Testis (tissue), 3 donors: ENCODE results near the gene LYSMD1. TPM values are rescaled to one million over a fixed set of nuclear protein-coding genes. Genes with fewer than 3 reads are reported as not detected.

Experiments
- DNase-seq: peaks from one replicate; pipeline ENCODE4 v3.0.0-alpha.2; 2019
- H3K27ac ChIP-seq, 2 donors: fragments of 200-600 bp; sonication (generic); one replicate each; pipeline ENCODE4 v1.5.1; 2019
- H3K27me3 ChIP-seq: fragments of 200-600 bp; sonication (generic); one replicate; pipeline ENCODE4 v1.5.1; 2019
- H3K36me3 ChIP-seq: fragments of 200-600 bp; sonication (generic); one replicate; pipeline ENCODE4 v1.5.1; 2017; ENCODE audit warnings: low read depth; ENCODE audit errors: missing control alignments
- H3K4me1 ChIP-seq: fragments of 200-600 bp; sonication (generic); one replicate; pipeline ENCODE4 v1.5.1; 2019
- H3K4me3 ChIP-seq, 2 donors: fragments of 200-600 bp; sonication (generic); one replicate each; pipeline ENCODE4 v1.5.1; 2017 to 2019
- H3K9me3 ChIP-seq: fragments of 200-600 bp; sonication (generic); one replicate; pipeline ENCODE4 v1.5.1; 2017
- POLR2A ChIP-seq: fragments of 450-650 bp; IDR thresholded peaks from one replicate; pipeline ENCODE4 v1.6.1; 2017; ENCODE audit warnings: antibody characterized with exemption, mild to moderate bottlenecking, moderate library complexity
- WGBS, 2 donors: methylation state at CpG; one replicate each; pipeline ENCODE4 v1.1.5; 2018; 5-methylcytosine and 5-hydroxymethylcytosine counted together
- intact Hi-C: fragments of 100-400 bp; cut with DNase I; formaldehyde crosslinking; loops from one replicate; pipeline ENCODE4 v1.15.1; 2023; ENCODE audit warnings: low total_unique reads
- polyA plus RNA-seq: library from polyadenylated mRNA; stranded (reverse); fragments of 350-450 nt; fragmentation: Illumina TruSeq; extraction: RNeasy Lipid Tissue Mini Kit (QIAGEN cat#74804); gene quantifications from one replicate; pipeline ENCODE4 v1.2.3, GENCODE V29; 2014; ENCODE audit warnings: low read depth, low replicate concordance; ENCODE audit not compliant: insufficient read depth
- total RNA-seq, 2 donors: library from RNA; depleted of rRNA; stranded (reverse); fragments of >200 nt; gene quantifications; one replicate each; pipeline ENCODE4 v1.2.3, GENCODE V29; 2016
- TF ChIP-seq, protein P1 (sequence below), 3 experiments: fragments of 450-650 bp in 2 of 3; fragments of 200-600 bp in 1 of 3; sonication (generic) in 1 of 3; IDR thresholded peaks; one replicate each; pipeline ENCODE4 v1.5.1; 2016 to 2019; ENCODE audit warnings: antibody characterized with exemption in 3 of 3, mild to moderate bottlenecking in 2 of 3, moderate library complexity in 1 of 3

Gene LYSMD1
- total and polyA plus RNA-seq, 3 donors from 2014 or later: 9.5 to 17.0 (median 14.9) TPM

DNA sequence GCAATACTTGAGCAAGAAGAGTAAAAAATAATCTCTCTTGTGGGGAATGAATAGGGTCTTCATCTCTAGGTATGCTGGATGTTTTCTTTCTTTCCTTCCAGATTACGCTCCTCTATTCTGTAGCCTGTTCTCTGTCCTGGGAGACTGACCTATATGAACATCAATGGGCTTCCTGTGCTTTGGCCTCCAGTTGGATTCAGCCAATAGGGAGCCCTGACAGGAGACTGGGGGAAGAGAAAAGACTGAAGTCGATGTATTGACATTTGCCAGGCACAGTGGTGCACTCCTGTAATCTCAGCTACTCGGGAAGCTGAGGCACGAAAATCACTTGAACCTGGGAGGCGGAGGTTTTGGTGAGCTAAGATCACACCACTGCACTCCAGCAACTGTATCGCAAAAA, 36.9 kb downstream of the LYSMD1 start:
- Histone ChIP-seq H3K9me3 (no peaks in the 10 kb centered on the region), H3K4me1 (peaks cover 31% of the 10 kb centered on the region), H3K27me3 (no peaks in the 10 kb centered on the region), H3K27ac (peak overlapping the region in 1 of 2 donors; percentile 19), H3K36me3 (no peaks in the 10 kb centered on the region), H3K4me3 (no peak overlapping the region)
- DNase-seq: no peak
- WGBS, 2 donors: 59 to 68% methylated on average over 6 of the region's 6 CpGs
- intact Hi-C loops: no loop called here
- TF ChIP-seq, protein P1, sequence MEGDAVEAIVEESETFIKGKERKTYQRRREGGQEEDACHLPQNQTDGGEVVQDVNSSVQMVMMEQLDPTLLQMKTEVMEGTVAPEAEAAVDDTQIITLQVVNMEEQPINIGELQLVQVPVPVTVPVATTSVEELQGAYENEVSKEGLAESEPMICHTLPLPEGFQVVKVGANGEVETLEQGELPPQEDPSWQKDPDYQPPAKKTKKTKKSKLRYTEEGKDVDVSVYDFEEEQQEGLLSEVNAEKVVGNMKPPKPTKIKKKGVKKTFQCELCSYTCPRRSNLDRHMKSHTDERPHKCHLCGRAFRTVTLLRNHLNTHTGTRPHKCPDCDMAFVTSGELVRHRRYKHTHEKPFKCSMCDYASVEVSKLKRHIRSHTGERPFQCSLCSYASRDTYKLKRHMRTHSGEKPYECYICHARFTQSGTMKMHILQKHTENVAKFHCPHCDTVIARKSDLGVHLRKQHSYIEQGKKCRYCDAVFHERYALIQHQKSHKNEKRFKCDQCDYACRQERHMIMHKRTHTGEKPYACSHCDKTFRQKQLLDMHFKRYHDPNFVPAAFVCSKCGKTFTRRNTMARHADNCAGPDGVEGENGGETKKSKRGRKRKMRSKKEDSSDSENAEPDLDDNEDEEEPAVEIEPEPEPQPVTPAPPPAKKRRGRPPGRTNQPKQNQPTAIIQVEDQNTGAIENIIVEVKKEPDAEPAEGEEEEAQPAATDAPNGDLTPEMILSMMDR (IDR thresholded peaks at IDR 0.05): no peak
- no peak for TF ChIP-seq POLR2A

DNA sequence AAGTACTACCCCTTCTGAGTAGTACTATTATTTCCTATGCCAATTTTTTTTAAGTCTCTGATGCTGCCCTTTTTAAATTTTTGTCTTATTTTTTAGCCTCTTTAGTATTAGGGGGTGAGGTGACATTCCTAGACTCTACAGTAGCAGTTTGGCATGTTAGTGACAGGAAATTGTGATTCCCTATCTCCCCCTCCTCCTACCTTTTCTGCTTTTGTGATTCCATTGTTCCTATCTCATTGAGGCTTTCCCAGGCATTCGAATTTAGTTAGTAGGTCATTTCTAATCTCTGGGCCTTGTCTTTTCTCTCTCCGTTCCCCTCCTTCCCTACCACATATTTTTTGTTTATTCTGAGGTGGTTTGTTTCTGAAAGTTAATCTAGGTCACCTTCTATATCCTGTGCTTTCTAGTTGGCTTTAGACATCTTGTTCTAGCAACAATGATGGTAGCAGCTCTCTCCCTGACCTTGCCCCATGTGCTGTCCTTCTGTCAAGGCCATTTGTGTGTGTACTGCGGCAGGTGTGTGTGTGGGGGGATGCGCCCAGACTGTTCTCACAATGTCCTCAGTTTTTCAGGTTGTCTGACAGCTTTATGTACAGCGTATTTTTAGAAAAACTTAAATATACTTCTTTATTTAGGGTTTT, 40.8 kb downstream of the LYSMD1 start:
- no peak overlapping the region for H3K27ac ChIP-seq
- WGBS, 2 donors: 47 to 52% methylated on average over 5 of the region's 5 CpGs
- TF ChIP-seq POLR2A: no peak
- TF ChIP-seq, protein P1 (IDR thresholded peaks at IDR 0.05): no peak
- H3K27me3 ChIP-seq: no peaks in the 10 kb centered on the region
- no peak for DNase-seq
- H3K4me3 ChIP-seq: no peak overlapping the region
- H3K4me1 ChIP-seq: peaks cover 3% of the 10 kb centered on the region
- no peaks in the 10 kb centered on the region for H3K36me3 ChIP-seq
- no peaks in the 10 kb centered on the region for H3K9me3 ChIP-seq
- intact Hi-C loops: no loop called here

DNA sequence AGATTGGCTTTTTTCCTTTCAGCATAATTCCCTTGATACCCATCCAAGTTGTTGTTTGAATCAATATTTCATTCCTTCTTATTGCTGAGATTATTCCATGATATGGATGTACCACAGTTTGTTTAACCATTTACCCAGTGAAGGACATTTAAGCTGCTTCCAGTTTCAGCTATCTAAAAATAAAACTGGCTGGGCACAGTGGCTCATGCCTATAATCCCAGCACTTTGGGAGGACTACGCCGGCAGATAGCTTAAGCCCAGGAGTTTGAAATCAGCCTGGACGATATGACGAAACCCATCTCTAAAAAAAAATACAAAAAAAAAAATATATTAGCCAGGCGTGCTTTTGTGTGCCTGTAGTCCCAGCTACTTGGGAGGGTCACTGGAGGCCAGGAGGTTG, 51.8 kb downstream of the LYSMD1 start:
- 95 to 97% methylated on average over 5 of the region's 5 CpGs for WGBS, 2 donors
- intact Hi-C loops: no loop called here
- no peak overlapping the region for H3K4me3 ChIP-seq
- H3K36me3 ChIP-seq: no peaks in the 10 kb centered on the region
- TF ChIP-seq, protein P1 (IDR thresholded peaks at IDR 0.05): no peak
- TF ChIP-seq POLR2A: no peak
- H3K27me3 ChIP-seq: no peaks in the 10 kb centered on the region
- H3K9me3 ChIP-seq: no peaks in the 10 kb centered on the region
- no peaks in the 10 kb centered on the region for H3K4me1 ChIP-seq
- DNase-seq: no peak
- no peak overlapping the region for H3K27ac ChIP-seq

Other genes with a start within 250 kb of the LYSMD1 start
- 10 to 100 TPM; 85.9 to 90.6 TPM for gene SETDB1, start 239.5 kb downstream of the LYSMD1 start, total RNA-seq
- gene SETDB1, start 239.5 kb downstream of the LYSMD1 start, polyA plus RNA-seq: 89.5 TPM
- gene CERS2, start 191.1 kb downstream of the LYSMD1 start, total RNA-seq: 100 to 1,000 TPM in 1 of 2 donors, 10 to 100 TPM in 1; 92.7 to 116 TPM
- gene CERS2, start 191.1 kb downstream of the LYSMD1 start, polyA plus RNA-seq: 138 TPM
- gene ANXA9, start 183.6 kb downstream of the LYSMD1 start, total RNA-seq: 1 to 10 TPM; 5.1 to 6.9 TPM
- 5.7 TPM for gene ANXA9, start 183.6 kb downstream of the LYSMD1 start, polyA plus RNA-seq
- 10 to 100 TPM; 49.8 to 69.8 TPM for gene MINDY1, start 159.0 kb downstream of the LYSMD1 start, total RNA-seq
- gene MINDY1, start 159.0 kb downstream of the LYSMD1 start, polyA plus RNA-seq: 56.9 TPM
- gene PRUNE1, start 157.5 kb downstream of the LYSMD1 start, total RNA-seq: 10 to 100 TPM; 41.1 to 63.9 TPM
- 45.5 TPM for gene PRUNE1, start 157.5 kb downstream of the LYSMD1 start, polyA plus RNA-seq
- 1 to 10 TPM; 3.6 to 9.3 TPM for gene BNIPL, start 129.3 kb downstream of the LYSMD1 start, total RNA-seq
- gene BNIPL, start 129.3 kb downstream of the LYSMD1 start, polyA plus RNA-seq: 5.0 TPM
- gene C1orf56, start 118.2 kb downstream of the LYSMD1 start, total RNA-seq: 10 to 100 TPM; 57.3 to 78.4 TPM
- 145 TPM for gene C1orf56, start 118.2 kb downstream of the LYSMD1 start, polyA plus RNA-seq
- 10 to 100 TPM; 34.8 to 40.5 TPM for gene CDC42SE1, start 106.3 kb downstream of the LYSMD1 start, total RNA-seq
- gene CDC42SE1, start 106.3 kb downstream of the LYSMD1 start, polyA plus RNA-seq: 36.9 TPM
- gene MLLT11, start 105.5 kb downstream of the LYSMD1 start, total RNA-seq: 1 to 10 TPM; 1.6 to 2.3 TPM
- gene MLLT11, start 105.5 kb downstream of the LYSMD1 start, polyA plus RNA-seq: 3.2 TPM
- 10 to 100 TPM; 43.1 to 45.3 TPM for gene GABPB2, start 95.1 kb downstream of the LYSMD1 start, total RNA-seq
- 50.2 TPM for gene GABPB2, start 95.1 kb downstream of the LYSMD1 start, polyA plus RNA-seq
- gene SEMA6C, start 19.3 kb downstream of the LYSMD1 start, total RNA-seq: 100 to 1,000 TPM; 134 to 175 TPM
- 71.6 TPM for gene SEMA6C, start 19.3 kb downstream of the LYSMD1 start, polyA plus RNA-seq
- gene TNFAIP8L2, start 9.3 kb downstream of the LYSMD1 start, total RNA-seq: under 1 TPM; 0.55 to 0.99 TPM
- gene TNFAIP8L2, start 9.3 kb downstream of the LYSMD1 start, polyA plus RNA-seq: 2.1 TPM
- 10 to 100 TPM; 27.5 to 31.7 TPM for gene SCNM1, start 242 bp upstream of the LYSMD1 start, total RNA-seq
- 46.0 TPM for gene SCNM1, start 242 bp upstream of the LYSMD1 start, polyA plus RNA-seq
- not detected for gene TMOD4, start 10.1 kb upstream of the LYSMD1 start, total RNA-seq
- gene TMOD4, start 10.1 kb upstream of the LYSMD1 start, polyA plus RNA-seq: 2.1 TPM
- 10 to 100 TPM; 31.9 to 42.7 TPM for gene VPS72, start 24.3 kb upstream of the LYSMD1 start, total RNA-seq
- 57.9 TPM for gene VPS72, start 24.3 kb upstream of the LYSMD1 start, polyA plus RNA-seq
- gene PIP5K1A, start 32.6 kb upstream of the LYSMD1 start, total RNA-seq: 100 to 1,000 TPM; 168 to 234 TPM
- 94.1 TPM for gene PIP5K1A, start 32.6 kb upstream of the LYSMD1 start, polyA plus RNA-seq
- 100 to 1,000 TPM; 164 to 196 TPM for gene PSMD4, start 88.8 kb upstream of the LYSMD1 start, total RNA-seq
- 333 TPM for gene PSMD4, start 88.8 kb upstream of the LYSMD1 start, polyA plus RNA-seq
- 10 to 100 TPM; 39.9 to 58.2 TPM for gene ZNF687, start 116.4 kb upstream of the LYSMD1 start, total RNA-seq
- gene ZNF687, start 116.4 kb upstream of the LYSMD1 start, polyA plus RNA-seq: 38.4 TPM
- gene PI4KB, start 161.5 kb upstream of the LYSMD1 start, total RNA-seq: 100 to 1,000 TPM in 1 of 2 donors, 10 to 100 TPM in 1; 87.9 to 103 TPM
- gene PI4KB, start 161.5 kb upstream of the LYSMD1 start, polyA plus RNA-seq: 86.8 TPM
- 10 to 100 TPM; 18.8 to 19.8 TPM for gene RFX5, start 181.3 kb upstream of the LYSMD1 start, total RNA-seq
- 43.6 TPM for gene RFX5, start 181.3 kb upstream of the LYSMD1 start, polyA plus RNA-seq
- 10 to 100 TPM; 13.0 to 15.1 TPM for gene SELENBP1, start 206.8 kb upstream of the LYSMD1 start, total RNA-seq
- 31.8 TPM for gene SELENBP1, start 206.8 kb upstream of the LYSMD1 start, polyA plus RNA-seq
- gene PSMB4, start 233.7 kb upstream of the LYSMD1 start, total RNA-seq: 100 to 1,000 TPM; 155 to 186 TPM
- 179 TPM for gene PSMB4, start 233.7 kb upstream of the LYSMD1 start, polyA plus RNA-seq